ENCODE results near the gene CCDC198. TPM values are rescaled to one million over a fixed set of nuclear protein-coding genes. Genes with fewer than 3 reads are reported as not detected.

CCDC198 gene
- total and polyA plus RNA-seq, 9 of the 15 experiments (the other 6 are each of a cell fraction or from before 2014, with no cell fraction given): not detected

DNA sequence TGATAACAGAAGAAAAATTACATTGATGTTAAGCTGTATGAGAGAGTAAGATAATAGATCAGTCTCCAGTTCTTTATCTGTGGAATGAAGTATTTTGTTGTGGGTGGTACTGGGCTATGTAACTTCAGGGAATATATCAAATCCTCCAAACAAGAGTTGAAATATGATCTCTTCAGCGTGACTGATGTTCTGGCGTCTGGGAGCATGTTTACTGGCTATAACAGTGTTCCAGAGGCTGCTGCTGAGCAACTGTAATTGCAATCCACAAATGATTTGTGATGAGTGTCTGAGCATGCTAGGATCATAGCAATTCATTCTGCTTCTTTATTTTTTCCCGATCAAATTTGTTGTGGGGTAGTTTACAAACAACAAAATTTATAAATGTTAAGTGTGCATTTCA, 18.6 kb upstream of the CCDC198 start (continued):
- TF ChIP-seq ZNF77 (CRISPR knock-in tag; IDR thresholded peaks at IDR 0.05): no peak

DNA sequence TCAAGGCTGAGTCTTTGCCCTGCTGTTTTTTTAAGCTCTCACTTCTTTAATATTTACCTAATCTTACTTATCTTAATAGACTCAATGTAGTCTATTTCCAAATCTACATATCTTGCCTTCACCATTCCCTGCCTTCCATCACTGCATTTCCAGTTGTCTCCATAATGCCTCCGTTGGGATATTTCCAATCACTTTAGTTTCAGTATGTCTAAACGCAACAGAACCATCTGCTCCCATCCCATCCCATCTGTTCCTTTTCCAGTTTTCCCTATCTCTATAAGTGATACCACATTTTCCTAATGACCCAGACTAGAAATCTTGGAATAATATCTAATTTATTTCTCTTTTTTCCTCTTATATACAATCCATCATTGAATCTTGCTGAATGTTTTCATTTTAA, 15.1 kb upstream of the CCDC198 start:
- Histone ChIP-seq H2AFZ (ENCODE audit: low read depth, low read length) (no peak overlapping the region), H3K4me2 (ENCODE audit: insufficient read depth, low read length) (no peak overlapping the region), H3K9me1 (ENCODE audit: control insufficient read depth, insufficient read depth, low read length) (no peaks in the 10 kb centered on the region), H3K27me3 (ENCODE audit: control insufficient read depth in 2 of 2, insufficient read depth in 2 of 2, low read length in 2 of 2) (no peaks in the 10 kb centered on the region), H4K20me1 (replicated peaks; ENCODE audit: control insufficient read depth, insufficient read depth, low read length) (no peaks in the 10 kb centered on the region), H3K9ac (ENCODE audit: insufficient read depth in 1 of 2, low read depth in 2 of 2, low read length in 2 of 2) (no peak overlapping the region), H3K79me2 (ENCODE audit: control insufficient read depth, insufficient read depth, low read length) (no peaks in the 10 kb centered on the region), H3K4me3 (no peak overlapping the region), H3K4me1 (replicated peaks in 1 of 2; ENCODE audit: control insufficient read depth in 2 of 2, insufficient read depth in 2 of 2, low read length in 2 of 2) (no peaks in the 10 kb centered on the region), H3K36me3 (ENCODE audit: control insufficient read depth, insufficient read depth, low read length) (no peaks in the 10 kb centered on the region), H3K27ac (ENCODE audit: extremely low read depth, low read depth, low read length) (no peak overlapping the region), H3K9me3 (replicated peaks; ENCODE audit: control insufficient read depth, insufficient read depth, low read depth, low read length) (no peaks in the 10 kb centered on the region)
- intact Hi-C loops (cut with micrococcal nuclease) (no loop called here), in situ Hi-C loops (cut with MboI) (no loop called here)
- ChIA-PET POLR2A (interaction anchor here (0.6 kb wide), 1 partner anchor 119 kb away, joined by 3 read pairs; no protein-coding TSS in a partner anchor), CTCF (ENCODE audit: low intra/inter-chr PET ratio) (no interaction called here)
- ATAC-seq (no peak), FAIRE-seq (no peak), DNase-seq (ENCODE audit: extremely low read depth in 1 of 4, low spot score in 3 of 4) (no peak)
- no TSS peak for BruUV-seq (replicated peaks)
- WGBS (ENCODE audit: insufficient coverage, low coverage, missing lambda C conversion rate): 4% methylated on average over 2 of the region's 2 CpGs
- TF ChIP-seq GATAD2B (IDR thresholded peaks at IDR 0.05; ENCODE audit: borderline replicate concordance) (no peak), HMGN3 (IDR thresholded peaks at IDR 0.05; ENCODE audit: borderline replicate concordance, extremely low read depth, insufficient read length, low read depth, low read length) (no peak), ZC3H11A (IDR thresholded peaks at IDR 0.05; ENCODE audit: low read depth, low read length) (no peak), PPARD (CRISPR knock-in tag; IDR thresholded peaks at IDR 0.05) (no peak), SRSF1 (IDR thresholded peaks at IDR 0.05; ENCODE audit: low read depth, low read length) (no peak), SRSF9 (IDR thresholded peaks at IDR 0.05; ENCODE audit: borderline replicate concordance, low read depth, low read length) (no peak)
- TF ChIP-seq, protein P1, sequence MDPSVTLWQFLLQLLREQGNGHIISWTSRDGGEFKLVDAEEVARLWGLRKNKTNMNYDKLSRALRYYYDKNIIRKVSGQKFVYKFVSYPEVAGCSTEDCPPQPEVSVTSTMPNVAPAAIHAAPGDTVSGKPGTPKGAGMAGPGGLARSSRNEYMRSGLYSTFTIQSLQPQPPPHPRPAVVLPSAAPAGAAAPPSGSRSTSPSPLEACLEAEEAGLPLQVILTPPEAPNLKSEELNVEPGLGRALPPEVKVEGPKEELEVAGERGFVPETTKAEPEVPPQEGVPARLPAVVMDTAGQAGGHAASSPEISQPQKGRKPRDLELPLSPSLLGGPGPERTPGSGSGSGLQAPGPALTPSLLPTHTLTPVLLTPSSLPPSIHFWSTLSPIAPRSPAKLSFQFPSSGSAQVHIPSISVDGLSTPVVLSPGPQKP (CRISPR knock-in tag; IDR thresholded peaks at IDR 0.05): no peak
- TF ChIP-seq, protein P2, sequence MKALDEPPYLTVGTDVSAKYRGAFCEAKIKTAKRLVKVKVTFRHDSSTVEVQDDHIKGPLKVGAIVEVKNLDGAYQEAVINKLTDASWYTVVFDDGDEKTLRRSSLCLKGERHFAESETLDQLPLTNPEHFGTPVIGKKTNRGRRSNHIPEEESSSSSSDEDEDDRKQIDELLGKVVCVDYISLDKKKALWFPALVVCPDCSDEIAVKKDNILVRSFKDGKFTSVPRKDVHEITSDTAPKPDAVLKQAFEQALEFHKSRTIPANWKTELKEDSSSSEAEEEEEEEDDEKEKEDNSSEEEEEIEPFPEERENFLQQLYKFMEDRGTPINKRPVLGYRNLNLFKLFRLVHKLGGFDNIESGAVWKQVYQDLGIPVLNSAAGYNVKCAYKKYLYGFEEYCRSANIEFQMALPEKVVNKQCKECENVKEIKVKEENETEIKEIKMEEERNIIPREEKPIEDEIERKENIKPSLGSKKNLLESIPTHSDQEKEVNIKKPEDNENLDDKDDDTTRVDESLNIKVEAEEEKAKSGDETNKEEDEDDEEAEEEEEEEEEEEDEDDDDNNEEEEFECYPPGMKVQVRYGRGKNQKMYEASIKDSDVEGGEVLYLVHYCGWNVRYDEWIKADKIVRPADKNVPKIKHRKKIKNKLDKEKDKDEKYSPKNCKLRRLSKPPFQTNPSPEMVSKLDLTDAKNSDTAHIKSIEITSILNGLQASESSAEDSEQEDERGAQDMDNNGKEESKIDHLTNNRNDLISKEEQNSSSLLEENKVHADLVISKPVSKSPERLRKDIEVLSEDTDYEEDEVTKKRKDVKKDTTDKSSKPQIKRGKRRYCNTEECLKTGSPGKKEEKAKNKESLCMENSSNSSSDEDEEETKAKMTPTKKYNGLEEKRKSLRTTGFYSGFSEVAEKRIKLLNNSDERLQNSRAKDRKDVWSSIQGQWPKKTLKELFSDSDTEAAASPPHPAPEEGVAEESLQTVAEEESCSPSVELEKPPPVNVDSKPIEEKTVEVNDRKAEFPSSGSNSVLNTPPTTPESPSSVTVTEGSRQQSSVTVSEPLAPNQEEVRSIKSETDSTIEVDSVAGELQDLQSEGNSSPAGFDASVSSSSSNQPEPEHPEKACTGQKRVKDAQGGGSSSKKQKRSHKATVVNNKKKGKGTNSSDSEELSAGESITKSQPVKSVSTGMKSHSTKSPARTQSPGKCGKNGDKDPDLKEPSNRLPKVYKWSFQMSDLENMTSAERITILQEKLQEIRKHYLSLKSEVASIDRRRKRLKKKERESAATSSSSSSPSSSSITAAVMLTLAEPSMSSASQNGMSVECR (CRISPR knock-in tag; IDR thresholded peaks at IDR 0.05): no peak

Data from K562 (cell line).